ENCODE data around the gene E2F7.
"Not testable (repeated sequence)": the region's sequence is repeated elsewhere in the genome, so short reads cannot be mapped to it uniquely, and the experiment has no call there.

The E2F7 gene

GRCh38 chr12:77065361-77066204, at the start of gene E2F7:
TSS of gene E2F7 (minus strand) at chr12:77065569. CDS start at chr12:77064635, 934 bp downstream.
- peak; percentile 88 for DNase-seq (ENCODE audit: low spot score)

GRCh38 chr12:77113971-77114370, 48.6 kb upstream of the E2F7 start:
- no peak for DNase-seq (ENCODE audit: low spot score)

GRCh38 chr12:77108707-77109106, 43.3 kb upstream of the E2F7 start:
- no peak for DNase-seq (ENCODE audit: low spot score)

- DNase-seq (ENCODE audit: low spot score) = no peak
Observed at GRCh38 chr12:77107121-77107520, 41.8 kb upstream of the E2F7 start.

GRCh38 chr12:77104792-77105191, 39.4 kb upstream of the E2F7 start:
- DNase-seq (ENCODE audit: low spot score) = no peak

GRCh38 chr12:77104286-77104685, 38.9 kb upstream of the E2F7 start:
- no peak for DNase-seq (ENCODE audit: low spot score)

- no peak for DNase-seq (ENCODE audit: low spot score)
Observed at GRCh38 chr12:77102691-77103090, 37.3 kb upstream of the E2F7 start.

- no peak for DNase-seq (ENCODE audit: low spot score)
Observed at GRCh38 chr12:77102123-77102522, 36.8 kb upstream of the E2F7 start.

- DNase-seq (ENCODE audit: low spot score) = no peak
Observed at GRCh38 chr12:77099799-77100198, 34.4 kb upstream of the E2F7 start.

GRCh38 chr12:77097846-77098245, 32.5 kb upstream of the E2F7 start:
- DNase-seq (ENCODE audit: low spot score) = no peak

- DNase-seq (ENCODE audit: low spot score) = not testable (repeated sequence)
Observed at GRCh38 chr12:77092227-77092626, 26.9 kb upstream of the E2F7 start.

- DNase-seq (ENCODE audit: low spot score) = no peak
Observed at GRCh38 chr12:77089686-77090220, 24.4 kb upstream of the E2F7 start.

- DNase-seq (ENCODE audit: low spot score) = no peak
Observed at GRCh38 chr12:77087427-77087826, 22.1 kb upstream of the E2F7 start.

- no peak for DNase-seq (ENCODE audit: low spot score)
Observed at GRCh38 chr12:77082021-77082420, 16.7 kb upstream of the E2F7 start.

GRCh38 chr12:77079631-77080030, 14.3 kb upstream of the E2F7 start:
- no peak for DNase-seq (ENCODE audit: low spot score)

GRCh38 chr12:77078231-77078630, 12.9 kb upstream of the E2F7 start:
- DNase-seq (ENCODE audit: low spot score) = no peak

- DNase-seq (ENCODE audit: low spot score) = no peak
Observed at GRCh38 chr12:77076886-77077285, 11.5 kb upstream of the E2F7 start.

GRCh38 chr12:77073894-77074293, 8.5 kb upstream of the E2F7 start:
- DNase-seq (ENCODE audit: low spot score) = not testable (repeated sequence)

GRCh38 chr12:77072833-77073495, 7.6 kb upstream of the E2F7 start:
- no peak for DNase-seq (ENCODE audit: low spot score)

- DNase-seq (ENCODE audit: low spot score) = no peak
Observed at GRCh38 chr12:77070800-77071449, 5.6 kb upstream of the E2F7 start.

- no peak for DNase-seq (ENCODE audit: low spot score)
Observed at GRCh38 chr12:77070382-77070781, 5.0 kb upstream of the E2F7 start.

GRCh38 chr12:77064896-77065360, 441 bp downstream of the E2F7 start:
- peak; percentile 27 for DNase-seq (ENCODE audit: low spot score)
